ENCODE results near the gene FAM227A.

Gene FAM227A

GRCh38 chr22:38632528-38632927, 23.7 kb downstream of the FAM227A start:
- Histone ChIP-seq H3K4me2 (ENCODE audit: low read depth, low read length, poor library complexity, severe bottlenecking) (peak overlapping the region; percentile 56), H3K4me1 (ENCODE audit: insufficient read depth, low read length, poor library complexity, severe bottlenecking) (peaks cover 14% of the 10 kb centered on the region), H2AFZ (ENCODE audit: low read length) (no peak overlapping the region), H3K27me3 (ENCODE audit: insufficient read depth, low read length, poor library complexity, severe bottlenecking) (no peaks in the 10 kb centered on the region), H3K9me2 (replicated peaks; ENCODE audit: low read depth, low read length) (no peaks in the 10 kb centered on the region), H3K79me2 (ENCODE audit: insufficient read depth, low read length) (no peaks in the 10 kb centered on the region), H3F3A (ENCODE audit: low read depth) (no peaks in the 10 kb centered on the region), H4K20me1 (ENCODE audit: insufficient read depth, low read length, poor library complexity, severe bottlenecking) (no peaks in the 10 kb centered on the region), H3K9ac (ENCODE audit: low read depth, low read length, poor library complexity, severe bottlenecking) (no peak overlapping the region), H3K9me3 (ENCODE audit: insufficient read depth, low read depth, low read length) (no peaks in the 10 kb centered on the region), H3K4me3 (ENCODE audit: low read length, poor library complexity, severe bottlenecking) (no peak overlapping the region), H3K36me3 (ENCODE audit: insufficient read depth, low read length) (no peaks in the 10 kb centered on the region)
- TF ChIP-seq CTCF (conservative IDR thresholded peaks at IDR 0.05; ENCODE audit: low read length) (no peak), EZH2phosphoT487 (IDR thresholded peaks at IDR 0.05; ENCODE audit: borderline replicate concordance) (no peak)

- TF ChIP-seq CTCF (conservative IDR thresholded peaks at IDR 0.05; ENCODE audit: low read length) = no peak
- TF ChIP-seq EZH2phosphoT487 (IDR thresholded peaks at IDR 0.05; ENCODE audit: borderline replicate concordance) = no peak
- no peaks in the 10 kb centered on the region for H3K9me2 ChIP-seq (replicated peaks; ENCODE audit: low read depth, low read length)
- H3K79me2 ChIP-seq (ENCODE audit: insufficient read depth, low read length) = no peaks in the 10 kb centered on the region
- no peaks in the 10 kb centered on the region for H3K9me3 ChIP-seq (ENCODE audit: insufficient read depth, low read depth, low read length)
- H3K27me3 ChIP-seq (ENCODE audit: insufficient read depth, low read length, poor library complexity, severe bottlenecking) = no peaks in the 10 kb centered on the region
- H2AFZ ChIP-seq (ENCODE audit: low read length) = peak overlapping the region; percentile 53
- H3K4me3 ChIP-seq (ENCODE audit: low read length, poor library complexity, severe bottlenecking) = peak overlapping the region; percentile 29
- no peaks in the 10 kb centered on the region for H4K20me1 ChIP-seq (ENCODE audit: insufficient read depth, low read length, poor library complexity, severe bottlenecking)
- peak overlapping the region; percentile 39 for H3K9ac ChIP-seq (ENCODE audit: low read depth, low read length, poor library complexity, severe bottlenecking)
- H3F3A ChIP-seq (ENCODE audit: low read depth) = no peaks in the 10 kb centered on the region
- peaks cover 14% of the 10 kb centered on the region for H3K4me1 ChIP-seq (ENCODE audit: insufficient read depth, low read length, poor library complexity, severe bottlenecking)
- no peaks in the 10 kb centered on the region for H3K36me3 ChIP-seq (ENCODE audit: insufficient read depth, low read length)
- peak overlapping the region; percentile 56 for H3K4me2 ChIP-seq (ENCODE audit: low read depth, low read length, poor library complexity, severe bottlenecking)
Measured at GRCh38 chr22:38631724-38632123, 24.5 kb downstream of the FAM227A start.

- Histone ChIP-seq H3K36me3 (ENCODE audit: insufficient read depth, low read length) (no peaks in the 10 kb centered on the region), H3K4me3 (ENCODE audit: low read length, poor library complexity, severe bottlenecking) (no peak overlapping the region), H3K79me2 (ENCODE audit: insufficient read depth, low read length) (no peaks in the 10 kb centered on the region), H3K4me2 (ENCODE audit: low read depth, low read length, poor library complexity, severe bottlenecking) (no peak overlapping the region), H4K20me1 (ENCODE audit: insufficient read depth, low read length, poor library complexity, severe bottlenecking) (no peaks in the 10 kb centered on the region), H3K4me1 (ENCODE audit: insufficient read depth, low read length, poor library complexity, severe bottlenecking) (peaks cover 14% of the 10 kb centered on the region), H3F3A (ENCODE audit: low read depth) (no peaks in the 10 kb centered on the region), H3K9me2 (replicated peaks; ENCODE audit: low read depth, low read length) (no peaks in the 10 kb centered on the region), H3K9ac (ENCODE audit: low read depth, low read length, poor library complexity, severe bottlenecking) (no peak overlapping the region), H3K9me3 (ENCODE audit: insufficient read depth, low read depth, low read length) (no peaks in the 10 kb centered on the region), H2AFZ (ENCODE audit: low read length) (no peak overlapping the region), H3K27me3 (ENCODE audit: insufficient read depth, low read length, poor library complexity, severe bottlenecking) (no peaks in the 10 kb centered on the region)
- TF ChIP-seq EZH2phosphoT487 (IDR thresholded peaks at IDR 0.05; ENCODE audit: borderline replicate concordance) (no peak), CTCF (conservative IDR thresholded peaks at IDR 0.05; ENCODE audit: low read length) (no peak)
Measured at GRCh38 chr22:38629108-38629507, 27.1 kb downstream of the FAM227A start.

All from Loucy (cell line).